GM19238 (cell line): ENCODE measurements around the gene TSPAN3.

ENCODE experiments used
- DNase-seq: peaks from one replicate; pipeline ENCODE4 v3.0.0; 2011; ENCODE audit warnings: low spot score; ENCODE audit not compliant: insufficient read length

The TSPAN3 gene

GRCh38 chr15:77084436-77084835 lies 13.5 kb upstream of the TSPAN3 start:
- DNase-seq, result no peak

GRCh38 chr15:77083381-77084160 lies 12.7 kb upstream of the TSPAN3 start:
- peak; percentile 76 for DNase-seq

GRCh38 chr15:77081971-77082370 lies 11.1 kb upstream of the TSPAN3 start:
- no peak for DNase-seq

- no peak for DNase-seq
These were observed 5.5 kb upstream of the TSPAN3 start for GRCh38 chr15:77076323-77076915.

- DNase-seq, result no peak
These were observed 4.6 kb upstream of the TSPAN3 start for GRCh38 chr15:77075528-77075927.

- DNase-seq, result no peak
These were observed 3.4 kb upstream of the TSPAN3 start for GRCh38 chr15:77074350-77074749.

GRCh38 chr15:77071305-77072223 lies 655 bp upstream of the TSPAN3 start:
- no peak for DNase-seq

- DNase-seq, result no peak
These were observed 772 bp downstream of the TSPAN3 start for GRCh38 chr15:77070180-77070494.

- no peak for DNase-seq
These were observed 1.3 kb downstream of the TSPAN3 start for GRCh38 chr15:77069521-77070121.

- no peak for DNase-seq
These were observed 2.3 kb downstream of the TSPAN3 start for GRCh38 chr15:77068633-77069032.

- DNase-seq, result no peak
These were observed 3.1 kb downstream of the TSPAN3 start for GRCh38 chr15:77067691-77068367.

- DNase-seq, result no peak
These were observed 3.8 kb downstream of the TSPAN3 start for GRCh38 chr15:77066971-77067690.

GRCh38 chr15:77064539-77065308 lies 6.2 kb downstream of the TSPAN3 start:
- no peak for DNase-seq

- no peak for DNase-seq
These were observed 6.8 kb downstream of the TSPAN3 start for GRCh38 chr15:77064063-77064462.

- DNase-seq, result no peak
These were observed 7.7 kb downstream of the TSPAN3 start for GRCh38 chr15:77063249-77063648.

GRCh38 chr15:77060546-77060945 lies 10.4 kb downstream of the TSPAN3 start:
- no peak for DNase-seq

GRCh38 chr15:77059786-77060361 lies 11.0 kb downstream of the TSPAN3 start:
- peak; percentile 41 for DNase-seq

- no peak for DNase-seq
These were observed 12.4 kb downstream of the TSPAN3 start for GRCh38 chr15:77058468-77058867.

- no peak for DNase-seq
These were observed 13.2 kb downstream of the TSPAN3 start for GRCh38 chr15:77057685-77058084.
